Ishikawa (cell line): ENCODE results near the gene ROPN1B.

Source experiments
- CEBPB ChIP-seq: IDR thresholded peaks from 2 replicates; pipeline ENCODE4 v1.6.1; 2012
- CREB1 ChIP-seq: IDR thresholded peaks from 2 replicates; pipeline ENCODE4 v1.6.1; 2012; ENCODE audit warnings: low read depth
- EGR1 ChIP-seq: IDR thresholded peaks from 2 replicates; pipeline ENCODE4 v1.6.1; 2012
- EP300 ChIP-seq: IDR thresholded peaks from 2 replicates; pipeline ENCODE4 v1.6.1; 2012; ENCODE audit warnings: borderline replicate concordance
- FOXM1 ChIP-seq: IDR thresholded peaks from 2 replicates; pipeline ENCODE4 v1.6.1; 2012; ENCODE audit warnings: low read depth, borderline replicate concordance
- MAX ChIP-seq: IDR thresholded peaks from 2 replicates; pipeline ENCODE4 v1.6.1; 2012
- NFIC ChIP-seq: IDR thresholded peaks from 2 replicates; pipeline ENCODE4 v1.6.1; 2012
- RAD21 ChIP-seq: IDR thresholded peaks from 2 replicates; pipeline ENCODE4 v1.6.1; 2012; ENCODE audit warnings: low read depth
- REST ChIP-seq: IDR thresholded peaks from 2 replicates; pipeline ENCODE4 v1.6.1; 2012; ENCODE audit warnings: low read depth, mild to moderate bottlenecking
- TAF1 ChIP-seq: IDR thresholded peaks from 2 replicates; pipeline ENCODE4 v1.6.1; 2012; ENCODE audit warnings: low read depth, mild to moderate bottlenecking
- TCF12 ChIP-seq: IDR thresholded peaks from 2 replicates; pipeline ENCODE4 v1.6.1; 2012; ENCODE audit warnings: low read depth
- TEAD4 ChIP-seq: IDR thresholded peaks from 2 replicates; pipeline ENCODE4 v1.6.1; 2012
- USF1 ChIP-seq: IDR thresholded peaks from 2 replicates; pipeline ENCODE4 v1.6.1; 2012
- YY1 ChIP-seq: IDR thresholded peaks from 2 replicates; pipeline ENCODE4 v1.6.1; 2012; ENCODE audit warnings: low read depth
- ZBTB7A ChIP-seq: IDR thresholded peaks from 2 replicates; pipeline ENCODE4 v1.6.1; 2012; ENCODE audit warnings: low read depth

ROPN1B gene

GRCh38 chr3:126014252-126014651, 45.3 kb downstream of the ROPN1B start:
- TF ChIP-seq RAD21 (no peak), EGR1 (no peak), NFIC (no peak), YY1 (no peak), CEBPB (no peak), CREB1 (no peak), REST (no peak), TCF12 (no peak), MAX (no peak), EP300 (no peak), ZBTB7A (no peak), TEAD4 (no peak), FOXM1 (no peak)

GRCh38 chr3:126015075-126015474, 46.1 kb downstream of the ROPN1B start:
- TF ChIP-seq EP300 (no peak), NFIC (no peak), FOXM1 (no peak), ZBTB7A (no peak), MAX (no peak), TCF12 (no peak), CREB1 (no peak), TEAD4 (no peak), REST (no peak), TAF1 (no peak), USF1 (no peak), CEBPB (no peak), YY1 (no peak)

GRCh38 chr3:126016616-126017015, 47.6 kb downstream of the ROPN1B start:
- TF ChIP-seq CREB1 (no peak), TAF1 (no peak), USF1 (no peak), TCF12 (no peak), MAX (no peak), FOXM1 (no peak), NFIC (no peak), CEBPB (no peak)

GRCh38 chr3:126017362-126017761, 48.4 kb downstream of the ROPN1B start:
- TF ChIP-seq FOXM1 (no peak), NFIC (no peak), MAX (no peak), USF1 (no peak), REST (no peak), RAD21 (no peak)
